Fibroblast of lung (primary cell): Measurements from ENCODE around the gene TET1.
"Not testable (repeated sequence)": the region's sequence is repeated elsewhere in the genome, so short reads cannot be mapped to it uniquely, and the experiment has no call there.

Source experiments
- EZH2 ChIP-seq: IDR thresholded peaks from 2 replicates; pipeline ENCODE4 v1.5.1; 2012; ENCODE audit warnings: low read length, control low read depth, mild to moderate bottlenecking; ENCODE audit errors: missing control alignments
- TF ChIP-seq, protein P1 (sequence below), 2 donors: IDR thresholded peaks in 1 of 2; conservative IDR thresholded peaks in 1 of 2; 1 replicate in 1 of 2; 2 replicates in 1 of 2; pipeline ENCODE4 v1.5.1; 2011 to 2012; ENCODE audit warnings: low read length in 2 of 2, control low read depth in 1 of 2, inconsistent platforms in 1 of 2, low read depth in 1 of 2, mild to moderate bottlenecking in 1 of 2

DNA sequence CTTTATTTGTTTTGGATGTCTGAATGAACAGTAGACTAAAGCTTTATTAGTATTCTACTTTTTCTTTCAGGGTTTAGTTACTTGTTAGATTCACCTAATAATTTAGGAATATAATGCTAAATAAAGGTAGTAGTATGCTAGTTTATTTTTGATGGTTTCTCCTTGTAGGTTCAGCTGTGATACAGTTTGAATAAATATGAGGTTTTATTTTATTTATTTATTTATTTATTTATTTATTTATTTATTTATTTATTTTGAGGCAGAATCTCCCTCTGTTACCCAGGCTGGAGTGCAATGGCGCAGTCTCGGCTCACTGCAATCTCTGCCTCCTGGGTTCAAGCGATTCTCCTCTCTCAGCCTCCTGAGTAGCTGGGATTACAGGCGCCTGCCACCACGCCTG lies 180.5 kb downstream of the TET1 start:
- TF ChIP-seq, protein P1, sequence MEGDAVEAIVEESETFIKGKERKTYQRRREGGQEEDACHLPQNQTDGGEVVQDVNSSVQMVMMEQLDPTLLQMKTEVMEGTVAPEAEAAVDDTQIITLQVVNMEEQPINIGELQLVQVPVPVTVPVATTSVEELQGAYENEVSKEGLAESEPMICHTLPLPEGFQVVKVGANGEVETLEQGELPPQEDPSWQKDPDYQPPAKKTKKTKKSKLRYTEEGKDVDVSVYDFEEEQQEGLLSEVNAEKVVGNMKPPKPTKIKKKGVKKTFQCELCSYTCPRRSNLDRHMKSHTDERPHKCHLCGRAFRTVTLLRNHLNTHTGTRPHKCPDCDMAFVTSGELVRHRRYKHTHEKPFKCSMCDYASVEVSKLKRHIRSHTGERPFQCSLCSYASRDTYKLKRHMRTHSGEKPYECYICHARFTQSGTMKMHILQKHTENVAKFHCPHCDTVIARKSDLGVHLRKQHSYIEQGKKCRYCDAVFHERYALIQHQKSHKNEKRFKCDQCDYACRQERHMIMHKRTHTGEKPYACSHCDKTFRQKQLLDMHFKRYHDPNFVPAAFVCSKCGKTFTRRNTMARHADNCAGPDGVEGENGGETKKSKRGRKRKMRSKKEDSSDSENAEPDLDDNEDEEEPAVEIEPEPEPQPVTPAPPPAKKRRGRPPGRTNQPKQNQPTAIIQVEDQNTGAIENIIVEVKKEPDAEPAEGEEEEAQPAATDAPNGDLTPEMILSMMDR (conservative IDR thresholded peaks at IDR 0.05 in 1 of 2, IDR thresholded peaks at IDR 0.05 in 1 of 2; ENCODE audit: low read depth in 1 of 2, low read length in 2 of 2), result not testable (repeated sequence)
- not testable (repeated sequence) for TF ChIP-seq EZH2
